AG04450 (cell line): Measurements from ENCODE around the gene OR2V1. TPM values are rescaled to one million over a fixed set of nuclear protein-coding genes. Genes with fewer than 3 reads are reported as not detected.
"Not testable (repeated sequence)": the region's sequence is repeated elsewhere in the genome, so short reads cannot be mapped to it uniquely, and the experiment has no call there.

Experiments
- CTCF ChIA-PET: fragments of 300-600, 350-600 bp; formaldehyde crosslinking; extraction: SDS; loops from one replicate; lab custom pipeline; 2022; ENCODE audit warnings: antibody characterized with exemption, inconsistent platforms; lab: Charles Lee
- POLR2A ChIA-PET: fragments of 350-600 bp; formaldehyde crosslinking; extraction: SDS; loops from one replicate; lab custom pipeline; 2021; ENCODE audit warnings: antibody characterized with exemption, inconsistent platforms; lab: Yijun Ruan, JAX
- DNase-seq: peaks from one replicate; pipeline ENCODE4 v3.0.0-alpha.2; 2011; ENCODE audit warnings: low read depth, low spot score
- H3K27ac ChIP-seq: one replicate; pipeline ENCODE4 v1.5.1; 2012; ENCODE audit warnings: low read depth, low read length, control low read depth
- H3K27me3 ChIP-seq: one replicate; pipeline ENCODE4 v1.6.0; 2012; ENCODE audit warnings: low read length; ENCODE audit not compliant: control insufficient read depth, insufficient read depth
- H3K4me3 ChIP-seq: 2 replicates; pipeline ENCODE4 v1.5.1; 2011; ENCODE audit warnings: mild to moderate bottlenecking, low read depth, low read length, control low read depth
- H3K9me3 ChIP-seq: 2 replicates; pipeline ENCODE4 v1.5.1; 2012; ENCODE audit warnings: low read length; ENCODE audit not compliant: control insufficient read depth, insufficient read depth
- CTCF ChIP-seq: IDR thresholded peaks from 2 replicates; pipeline ENCODE4 v1.5.1; 2011; ENCODE audit warnings: low read depth, low read length, control low read depth, inconsistent platforms
- polyA plus RNA-seq: library from polyadenylated mRNA; depleted of rRNA; stranded (reverse); fragments of >200 nt; gene quantifications from 2 replicates; pipeline ENCODE4 v1.2.3, GENCODE V29; 2011

The OR2V1 gene
- polyA plus RNA-seq, 1 experiment, result not detected

GRCh38 chr5:181105391-181106025 is 25.5 kb downstream of the OR2V1 start:
- ChIA-PET CTCF (no interaction called here), POLR2A (no interaction called here)
- Histone ChIP-seq H3K27ac (no peak overlapping the region), H3K9me3 (peaks cover 3% of the 10 kb centered on the region; the same call in 1 of the 2 replicates), H3K4me3 (no peak overlapping the region), H3K27me3 (peaks cover 2% of the 10 kb centered on the region)
- no peak for DNase-seq
- TF ChIP-seq CTCF, result no peak

DNA sequence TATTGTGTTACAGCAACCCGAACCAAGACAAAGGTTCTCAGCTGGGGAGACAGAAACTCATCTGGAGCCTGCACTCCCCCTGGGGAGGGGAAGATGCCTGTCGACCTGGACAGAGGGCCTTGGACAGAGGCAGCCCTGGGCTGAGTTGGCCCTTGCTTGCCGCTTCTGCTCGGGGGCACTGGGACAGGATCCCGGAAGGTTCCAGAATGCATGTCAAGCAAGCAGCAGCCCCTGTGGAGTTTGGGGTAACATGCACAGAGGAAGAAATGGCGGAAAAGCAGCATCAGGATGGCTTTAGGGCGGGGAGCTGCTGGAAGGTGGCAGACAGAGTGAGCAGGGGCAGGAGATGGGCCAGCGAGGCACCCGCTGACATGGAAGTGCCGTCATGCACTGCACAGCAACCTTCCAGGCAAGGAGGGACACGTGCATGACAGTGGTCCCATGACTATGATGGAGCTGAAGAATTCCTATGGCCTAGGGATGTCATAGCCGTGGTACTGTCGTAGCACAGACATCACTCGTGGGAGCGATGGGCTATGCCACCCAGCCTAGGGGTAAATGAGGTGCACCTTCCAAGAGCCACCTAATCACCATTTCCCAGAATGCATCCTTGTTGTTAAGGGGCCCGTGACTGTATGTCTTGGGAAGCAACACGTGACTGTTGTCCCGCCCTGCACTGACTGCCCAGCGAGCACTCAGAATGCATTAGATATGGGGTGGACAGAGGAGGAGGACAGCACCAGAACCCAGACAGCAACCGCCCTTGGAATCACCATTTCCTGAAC is 26.2 kb downstream of the OR2V1 start:
- H3K9me3 ChIP-seq, H3K27ac ChIP-seq, POLR2A ChIA-PET, H3K27me3 ChIP-seq, H3K4me3 ChIP-seq, CTCF ChIA-PET, DNase-seq: not testable (repeated sequence)

DNA sequence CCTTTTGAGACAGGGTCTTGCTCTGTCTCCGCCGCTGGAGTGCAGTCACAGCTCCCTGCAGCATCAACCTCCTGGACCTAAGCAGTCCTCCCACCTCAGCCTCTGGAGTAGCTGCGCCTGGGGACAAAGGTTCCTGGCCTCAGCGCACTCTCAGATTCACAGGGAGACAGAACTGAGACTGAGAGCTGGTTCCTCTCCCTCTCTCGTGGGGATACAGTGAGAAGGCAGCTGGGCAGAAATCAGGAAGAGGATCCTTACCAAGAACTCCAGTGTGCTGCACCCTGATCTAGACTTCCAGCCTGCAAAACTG is 26.8 kb downstream of the OR2V1 start:
- CTCF ChIA-PET, H3K27ac ChIP-seq, DNase-seq, H3K9me3 ChIP-seq, POLR2A ChIA-PET, H3K4me3 ChIP-seq: not testable (repeated sequence)
- peaks cover 10% of the 10 kb centered on the region for H3K27me3 ChIP-seq

GRCh38 chr5:181101930-181102674 is 28.9 kb downstream of the OR2V1 start:
- H3K27ac ChIP-seq, POLR2A ChIA-PET, H3K4me3 ChIP-seq, CTCF ChIA-PET, H3K9me3 ChIP-seq, DNase-seq: not testable (repeated sequence)
- H3K27me3 ChIP-seq, result peaks cover 14% of the 10 kb centered on the region

GRCh38 chr5:181101030-181101641 is 29.8 kb downstream of the OR2V1 start:
- H3K27ac ChIP-seq, H3K9me3 ChIP-seq, POLR2A ChIA-PET, DNase-seq: not testable (repeated sequence)
- CTCF ChIA-PET, result interaction anchor here (1.4 kb wide), 1 partner anchor 67 kb away, joined by 4 read pairs; no protein-coding TSS in a partner anchor
- Histone ChIP-seq H3K4me3 (0 out of 2 replicates have a peak overlapping the region, but pooled peaks have one; percentile 13), H3K27me3 (peaks cover 14% of the 10 kb centered on the region)

GRCh38 chr5:181100121-181100875 is 30.7 kb downstream of the OR2V1 start:
- Histone ChIP-seq H3K4me3 (peak overlapping the region; percentile 25; the same call in 1 of the 2 replicates), H3K9me3 (no peaks in the 10 kb centered on the region), H3K27me3 (peaks cover 14% of the 10 kb centered on the region), H3K27ac (no peak overlapping the region)
- CTCF ChIA-PET, result interaction anchor here (1.4 kb wide), 1 partner anchor 68 kb away, joined by 4 read pairs; no protein-coding TSS in a partner anchor
- DNase-seq, result no peak
- POLR2A ChIA-PET, result no interaction called here
- TF ChIP-seq CTCF, result no peak
